Middle frontal gyrus (tissue), 1 donor: ENCODE measurements around the gene MSX1.

Source experiments
- DNase-seq: peaks from one replicate; pipeline ENCODE4 v3.0.0-alpha.2; 2015; ENCODE audit warnings: low spot score; ENCODE audit errors: extremely low spot score

Gene MSX1

DNA sequence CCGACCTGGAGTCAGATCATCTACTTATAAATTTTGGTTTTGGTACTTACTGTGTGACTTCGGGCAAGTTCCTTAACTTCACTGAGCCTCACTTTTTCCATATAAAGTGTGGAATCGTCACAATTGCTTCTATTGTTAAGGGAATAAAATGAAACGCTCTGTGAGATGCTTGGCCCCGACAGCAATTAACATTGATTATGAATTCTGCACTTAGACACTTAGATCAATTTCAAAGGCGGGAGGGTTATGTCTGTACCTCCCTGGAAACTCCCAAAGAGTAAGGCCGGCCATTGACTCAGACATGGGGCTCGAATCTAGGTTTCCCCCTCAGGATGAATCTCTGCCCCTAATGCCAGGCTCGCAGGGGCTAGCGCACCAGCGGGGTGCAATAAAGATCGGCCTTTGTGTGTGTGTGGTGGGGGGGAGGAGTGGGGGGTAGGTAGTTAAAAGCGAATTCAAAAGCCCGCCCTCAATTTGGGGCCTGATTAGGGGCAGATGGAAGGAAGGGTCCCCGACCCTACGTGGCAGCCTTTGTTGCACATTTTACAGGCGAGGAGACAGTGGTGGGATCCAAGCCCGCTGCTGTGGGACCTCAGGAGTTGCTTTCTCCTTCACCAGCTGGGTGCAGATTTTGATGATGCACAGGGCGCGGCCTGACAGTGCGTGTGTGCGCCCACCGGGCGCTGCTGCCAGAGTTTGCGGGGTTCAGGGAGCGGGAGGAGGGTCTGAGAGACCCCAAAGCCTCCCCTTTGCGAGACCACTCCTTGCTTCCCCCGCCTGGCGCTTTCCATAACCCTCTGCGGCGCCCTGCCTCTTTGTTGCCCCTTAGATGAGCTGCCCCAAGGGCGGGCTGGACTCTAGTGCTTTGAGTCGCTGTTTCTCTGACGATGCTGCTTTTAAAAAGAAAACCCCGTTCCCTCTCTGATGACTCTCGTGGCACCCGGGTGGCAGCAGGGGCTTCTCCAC, 9.6 kb downstream of the MSX1 start:
- no peak for DNase-seq

GRCh38 chr4:4869731-4870571, 10.5 kb downstream of the MSX1 start:
- DNase-seq: no peak

DNA sequence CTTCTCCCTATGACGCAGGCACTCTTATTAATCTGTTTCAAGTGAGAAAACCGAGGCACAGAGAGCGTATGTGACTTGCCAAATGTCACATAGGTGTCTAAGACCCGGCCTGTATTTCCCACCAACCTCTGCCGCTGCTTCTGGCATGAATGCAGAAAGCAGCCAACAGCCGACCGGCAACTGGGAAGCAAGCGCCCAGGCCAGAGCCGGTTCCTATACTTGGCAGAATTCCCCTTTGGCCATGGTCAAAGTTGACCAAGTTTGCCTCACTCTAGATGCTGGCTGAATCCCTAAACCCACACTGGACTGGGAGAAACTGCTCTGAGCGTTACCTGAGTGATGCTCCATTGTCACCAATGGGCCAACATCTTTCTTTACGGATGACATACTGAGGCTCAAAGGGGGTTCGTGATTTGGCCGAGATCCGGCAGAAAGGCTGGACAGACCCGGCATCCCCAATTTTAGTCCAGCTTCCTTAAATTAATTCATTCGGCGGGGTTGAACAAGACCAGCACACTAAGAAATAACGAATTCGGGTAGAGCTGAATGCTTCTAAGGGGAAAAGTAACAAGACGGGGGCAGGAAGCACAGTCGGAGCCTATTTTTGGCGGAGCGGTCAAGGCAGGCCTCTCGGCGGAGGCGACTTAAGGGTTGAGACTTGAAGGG, 11.2 kb downstream of the MSX1 start:
- no peak for DNase-seq

DNA sequence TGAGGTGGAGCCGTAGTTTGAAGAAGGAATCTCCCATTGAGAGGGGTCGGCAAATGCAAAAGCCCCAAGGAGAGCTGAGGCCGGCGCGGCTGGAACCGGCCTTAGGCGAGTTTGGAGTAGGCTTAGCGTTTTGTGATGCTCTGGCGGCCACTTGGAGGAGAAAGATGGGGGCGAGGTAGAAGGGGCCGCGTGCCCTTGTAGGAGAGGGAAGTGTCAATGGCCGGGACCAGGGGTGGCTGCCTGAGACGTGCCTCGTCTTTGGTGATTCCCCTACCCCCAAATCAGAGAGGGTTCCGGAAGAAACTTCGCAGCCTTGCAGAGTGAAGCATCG, 11.7 kb downstream of the MSX1 start:
- DNase-seq: no peak

DNA sequence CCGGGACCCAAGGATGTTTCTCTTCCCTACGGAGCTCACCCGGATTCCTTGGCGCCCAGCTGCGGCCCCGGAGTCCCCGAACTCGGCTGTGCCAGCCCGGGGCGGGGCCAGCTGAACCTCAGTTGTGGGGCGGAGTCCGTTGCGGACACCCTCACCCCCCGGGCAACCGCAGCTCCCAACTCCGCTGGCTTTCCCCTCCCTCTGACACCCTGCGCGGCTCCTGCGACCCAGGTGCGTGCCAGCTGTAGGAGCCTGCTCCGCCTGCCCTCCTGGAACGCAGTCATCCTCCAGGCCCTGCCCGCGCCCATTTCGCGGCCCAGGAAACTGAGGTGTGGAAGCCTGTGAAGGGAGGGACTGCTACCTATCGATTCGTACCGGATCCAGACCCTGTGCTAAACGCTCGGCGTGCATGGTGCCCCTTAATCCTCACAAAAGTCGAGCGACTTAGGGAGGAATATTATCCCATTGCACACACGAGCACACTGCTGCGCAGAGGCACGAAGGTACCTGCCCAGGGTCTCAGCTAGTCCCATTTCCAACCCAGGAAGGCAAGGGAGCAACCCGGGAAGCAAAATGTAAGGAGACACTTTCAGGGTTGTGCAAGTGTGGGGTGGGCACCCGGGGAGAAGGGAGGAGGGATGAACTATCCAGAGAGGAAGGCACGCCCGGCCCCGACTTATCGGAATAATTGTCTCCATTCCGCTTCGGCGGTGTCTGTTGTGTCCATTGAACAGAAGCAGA, 12.3 kb downstream of the MSX1 start:
- no peak for DNase-seq

DNA sequence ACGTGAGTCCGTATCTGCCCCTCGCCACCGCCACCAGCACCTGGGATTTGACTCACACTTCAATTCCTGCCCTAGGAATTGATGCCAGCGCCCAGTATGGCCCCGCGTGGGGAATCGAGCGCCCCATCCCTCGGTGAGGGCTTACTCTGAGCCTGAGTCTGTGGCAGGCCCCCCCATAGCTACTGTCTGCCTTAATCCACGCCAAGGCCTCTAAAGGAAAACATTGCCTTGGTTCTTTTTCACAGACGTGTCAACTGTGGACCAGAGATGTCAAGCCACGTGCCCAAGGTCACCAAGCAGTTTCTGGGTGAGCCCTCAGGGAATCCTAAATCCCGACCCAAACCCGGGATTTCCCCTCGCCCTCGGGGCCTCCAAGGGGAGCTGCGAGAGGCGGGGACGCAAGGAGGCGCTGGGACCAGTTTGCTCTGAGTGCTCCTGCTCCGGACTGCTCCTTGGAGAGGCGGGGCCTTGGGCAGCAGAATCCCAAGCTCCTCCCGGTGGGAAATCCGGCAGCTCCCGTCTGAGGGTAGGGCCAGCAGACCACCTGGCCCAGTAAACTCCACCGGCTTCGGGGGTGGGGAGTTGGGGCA, 12.9 kb downstream of the MSX1 start:
- no peak for DNase-seq

DNA sequence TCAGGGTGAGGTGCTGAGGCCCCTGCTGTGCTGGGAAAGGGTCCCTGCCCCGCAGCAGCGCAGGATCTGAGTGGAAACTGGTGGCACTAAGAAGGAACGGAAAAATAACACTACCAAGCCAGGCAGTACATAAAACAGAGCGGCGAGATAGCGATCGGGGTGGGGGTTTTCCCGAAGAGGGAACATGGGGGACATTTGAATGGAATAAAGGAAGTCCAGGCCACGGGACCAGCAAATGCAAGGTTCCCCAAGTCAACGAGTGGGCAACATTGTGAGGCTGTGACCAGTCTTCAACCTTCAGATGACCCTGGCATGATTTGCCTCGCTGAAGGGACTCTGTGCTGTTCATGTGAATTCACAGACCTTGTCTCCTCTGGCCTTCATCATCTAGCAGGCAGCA, 13.7 kb downstream of the MSX1 start:
- DNase-seq: no peak

GRCh38 chr4:4874254-4874653, 14.8 kb downstream of the MSX1 start:
- no peak for DNase-seq

GRCh38 chr4:4875147-4875546, 15.7 kb downstream of the MSX1 start:
- DNase-seq: no peak

DNA sequence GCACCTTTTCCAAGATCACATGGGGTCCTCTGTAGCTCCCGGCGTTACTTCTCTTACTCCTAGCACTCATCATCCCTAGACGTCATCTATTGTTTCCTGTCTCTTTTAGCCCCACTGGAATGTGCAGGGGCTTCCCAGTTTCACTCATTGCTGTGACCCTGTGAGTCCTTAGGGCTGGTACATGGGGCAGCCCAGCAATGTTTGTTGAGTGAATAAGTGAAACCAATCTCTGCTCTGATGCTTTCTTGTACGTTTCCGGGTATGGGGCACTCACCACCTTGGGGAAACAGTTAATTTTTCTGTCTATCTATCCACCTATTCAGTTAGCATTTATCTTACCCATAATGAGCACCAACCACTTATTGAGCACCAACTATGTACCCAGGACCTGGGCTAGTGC, 16.1 kb downstream of the MSX1 start:
- DNase-seq: no peak

- DNase-seq: no peak
Observed at GRCh38 chr4:4876945-4877661, 17.6 kb downstream of the MSX1 start.

DNA sequence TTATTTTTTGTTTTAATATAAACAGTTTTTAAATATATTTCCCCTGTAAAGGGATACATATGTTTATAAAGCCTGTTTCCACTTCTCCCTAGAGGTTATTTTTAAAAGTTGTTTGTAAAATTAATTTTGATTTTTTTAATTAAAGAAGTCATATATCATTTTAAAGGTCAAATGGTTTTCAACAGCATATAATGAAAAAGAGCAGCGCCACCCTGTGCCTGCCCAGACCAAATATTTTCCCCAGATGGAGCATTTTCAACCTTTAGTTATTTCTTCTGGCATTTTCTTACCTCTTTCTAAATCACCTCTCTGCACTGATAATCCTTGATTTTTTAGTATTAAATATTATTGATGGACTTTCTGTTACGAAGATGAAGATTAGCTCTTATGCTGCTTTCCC, 21.0 kb downstream of the MSX1 start:
- DNase-seq: no peak

DNA sequence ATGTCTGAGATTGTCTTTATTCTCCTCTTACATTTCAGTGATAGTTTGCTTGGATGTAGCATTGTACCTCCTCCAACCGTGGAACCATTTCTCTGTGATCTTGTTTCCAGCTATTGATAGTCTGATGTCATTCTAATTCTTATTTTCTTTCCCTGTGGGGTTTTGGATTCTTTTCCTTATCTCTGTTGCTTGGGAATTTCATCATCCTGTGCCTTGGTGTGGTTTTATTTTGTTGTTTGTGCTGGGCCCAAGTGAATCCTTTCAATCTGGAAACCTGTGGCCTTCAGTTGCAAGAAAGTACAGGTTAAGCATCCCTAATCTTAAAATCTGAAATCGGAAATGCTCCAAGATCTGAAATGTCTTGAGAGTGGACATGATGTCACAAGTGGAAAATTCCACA, 22.0 kb downstream of the MSX1 start:
- DNase-seq: no peak

- no peak for DNase-seq
Observed at GRCh38 chr4:4884611-4885010, 25.1 kb downstream of the MSX1 start.

- no peak for DNase-seq
Observed at GRCh38 chr4:4887426-4887825, 28.0 kb downstream of the MSX1 start.

GRCh38 chr4:4888695-4889094, 29.2 kb downstream of the MSX1 start:
- no peak for DNase-seq

GRCh38 chr4:4889781-4890180, 30.3 kb downstream of the MSX1 start:
- DNase-seq: no peak

- no peak for DNase-seq
Observed at GRCh38 chr4:4890574-4891255, 31.2 kb downstream of the MSX1 start.

DNA sequence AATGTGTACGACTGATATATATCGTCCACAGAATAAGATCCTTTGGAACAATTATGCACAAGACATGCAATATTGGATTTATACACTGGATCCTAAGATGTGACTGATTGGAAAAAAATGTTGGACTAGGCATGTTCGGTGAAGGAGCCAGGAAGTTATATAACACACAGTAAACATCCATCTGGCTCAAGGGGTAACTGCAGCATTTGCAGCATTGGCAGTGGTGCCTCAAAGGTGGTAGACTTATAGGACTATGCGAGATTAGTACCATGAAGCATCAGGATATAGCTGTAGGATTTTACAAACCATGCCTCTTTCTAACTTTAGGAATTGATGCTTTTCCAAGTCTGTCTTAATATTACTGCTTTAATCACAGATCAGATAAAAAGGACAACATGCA, 34.3 kb downstream of the MSX1 start:
- DNase-seq: no peak
